GM12873 (cell line): ENCODE data around the gene RPS6KA2.

Experiments used
- TF ChIP-seq, protein P1 (sequence below): IDR thresholded peaks from 2 replicates; pipeline ENCODE4 v1.5.1; 2012; ENCODE audit warnings: low read depth, mild to moderate bottlenecking, moderate library complexity, low read length, control low read depth; ENCODE audit not compliant: insufficient read depth; ENCODE audit errors: missing control alignments

RPS6KA2 gene

DNA sequence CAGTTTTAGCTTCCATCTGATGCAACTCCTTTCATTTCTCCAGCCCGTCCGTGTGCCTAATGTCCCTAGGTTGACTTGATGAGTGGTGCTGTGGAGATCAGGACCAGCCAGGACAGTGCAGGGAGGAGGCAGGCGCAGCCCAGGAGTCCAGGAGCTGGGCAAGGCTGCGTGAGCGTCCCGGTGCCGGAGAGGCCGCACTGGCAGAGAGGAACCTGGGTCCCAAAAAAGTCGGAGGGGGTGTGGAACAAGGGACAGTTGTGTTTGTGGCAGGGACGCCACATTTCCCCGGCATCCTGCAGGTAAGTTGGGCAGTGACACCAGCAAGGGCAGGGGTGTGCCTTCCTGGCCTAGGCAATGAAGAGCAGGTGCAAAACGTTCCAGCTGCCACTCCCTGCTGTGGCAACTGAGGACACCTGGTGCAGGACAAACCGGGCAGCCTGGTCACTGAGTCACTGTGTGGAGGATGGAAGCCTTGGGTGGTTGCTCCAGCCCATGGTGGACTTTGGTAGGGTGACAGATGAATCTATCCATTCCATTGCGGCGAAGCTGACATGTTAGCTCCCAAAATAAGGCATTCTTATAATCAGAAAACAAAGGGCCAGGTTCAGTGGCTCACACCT lies 93.7 kb downstream of the RPS6KA2 start:
- TF ChIP-seq, protein P1, sequence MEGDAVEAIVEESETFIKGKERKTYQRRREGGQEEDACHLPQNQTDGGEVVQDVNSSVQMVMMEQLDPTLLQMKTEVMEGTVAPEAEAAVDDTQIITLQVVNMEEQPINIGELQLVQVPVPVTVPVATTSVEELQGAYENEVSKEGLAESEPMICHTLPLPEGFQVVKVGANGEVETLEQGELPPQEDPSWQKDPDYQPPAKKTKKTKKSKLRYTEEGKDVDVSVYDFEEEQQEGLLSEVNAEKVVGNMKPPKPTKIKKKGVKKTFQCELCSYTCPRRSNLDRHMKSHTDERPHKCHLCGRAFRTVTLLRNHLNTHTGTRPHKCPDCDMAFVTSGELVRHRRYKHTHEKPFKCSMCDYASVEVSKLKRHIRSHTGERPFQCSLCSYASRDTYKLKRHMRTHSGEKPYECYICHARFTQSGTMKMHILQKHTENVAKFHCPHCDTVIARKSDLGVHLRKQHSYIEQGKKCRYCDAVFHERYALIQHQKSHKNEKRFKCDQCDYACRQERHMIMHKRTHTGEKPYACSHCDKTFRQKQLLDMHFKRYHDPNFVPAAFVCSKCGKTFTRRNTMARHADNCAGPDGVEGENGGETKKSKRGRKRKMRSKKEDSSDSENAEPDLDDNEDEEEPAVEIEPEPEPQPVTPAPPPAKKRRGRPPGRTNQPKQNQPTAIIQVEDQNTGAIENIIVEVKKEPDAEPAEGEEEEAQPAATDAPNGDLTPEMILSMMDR, result no peak

DNA sequence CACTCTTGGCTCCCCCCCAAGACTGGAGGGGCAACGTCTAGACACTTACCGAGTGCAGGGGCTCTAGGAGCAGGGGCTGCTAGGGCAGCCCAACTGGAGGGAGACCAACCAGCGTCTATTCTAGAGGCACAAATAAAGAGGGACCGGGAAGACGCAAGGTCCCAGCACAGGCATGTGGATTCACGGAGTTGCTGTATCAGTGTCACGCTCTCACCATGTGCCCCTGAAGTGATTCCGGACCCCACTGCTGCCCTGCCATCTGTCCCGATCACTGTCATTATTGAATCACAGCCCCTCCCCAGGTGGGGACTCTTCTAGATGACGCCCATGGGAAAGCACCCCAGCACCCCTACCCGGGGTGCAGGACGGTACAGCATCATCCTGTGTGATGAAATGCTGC lies 94.7 kb downstream of the RPS6KA2 start:
- TF ChIP-seq, protein P1, result no peak

DNA sequence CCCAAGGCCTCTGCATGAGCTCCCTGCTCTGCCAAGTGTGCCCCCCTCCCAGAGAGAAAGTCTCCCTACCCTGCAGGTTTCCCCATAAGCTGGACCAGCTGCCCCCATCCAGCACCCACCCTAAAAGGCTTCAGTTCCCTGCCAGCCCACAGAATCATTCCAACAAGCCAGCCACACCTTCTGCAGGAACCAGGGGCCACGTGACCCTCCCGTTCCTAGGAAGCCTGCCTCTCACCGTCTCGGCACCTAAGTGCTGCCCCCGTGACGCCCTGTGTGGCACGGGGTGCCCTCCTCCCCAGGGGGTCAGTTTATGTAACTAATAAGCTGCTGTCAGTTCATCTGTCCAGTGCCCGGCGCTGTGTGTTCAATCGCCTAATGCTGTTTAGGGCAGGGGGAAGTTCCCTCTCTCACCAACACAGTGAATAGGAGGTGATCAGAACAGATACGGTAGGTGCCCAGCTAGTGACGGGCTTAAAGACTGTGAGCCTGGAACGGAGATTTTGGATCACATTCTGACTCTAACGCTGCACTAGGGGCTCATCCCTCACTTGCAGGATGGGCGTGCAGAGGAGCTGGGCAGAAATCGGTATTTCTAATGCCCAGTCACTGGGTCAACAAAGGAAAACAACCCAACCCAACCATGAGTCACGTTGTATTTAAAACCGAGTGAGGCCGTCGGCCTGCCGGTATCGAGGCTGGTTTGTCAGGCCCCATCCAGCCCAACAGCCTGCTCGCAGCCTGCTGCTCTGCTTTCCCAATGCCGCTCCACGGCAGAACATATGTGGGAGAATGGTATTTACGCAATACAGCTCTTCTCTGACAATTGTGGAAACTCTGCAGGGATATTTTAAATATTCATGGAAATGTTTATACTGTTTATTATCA lies 96.6 kb downstream of the RPS6KA2 start:
- TF ChIP-seq, protein P1, result no peak

DNA sequence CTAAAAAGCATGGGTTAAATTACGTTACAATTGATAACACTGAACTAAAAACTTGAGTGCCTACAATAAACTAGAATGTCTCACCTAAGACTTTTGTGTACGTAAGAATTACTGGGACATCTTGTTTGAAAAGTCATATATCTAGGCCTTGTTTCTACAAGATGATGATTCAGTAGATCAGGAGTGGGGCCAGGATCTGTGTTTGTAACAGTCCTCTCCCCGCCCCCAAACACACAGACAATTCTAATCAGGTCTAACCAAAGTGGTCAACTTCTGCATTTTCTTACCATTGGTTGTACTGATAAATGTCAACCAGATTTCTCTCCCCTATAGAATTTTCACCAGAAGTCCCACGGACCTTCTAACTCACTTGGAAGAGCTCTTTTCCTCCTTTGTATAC lies 97.5 kb downstream of the RPS6KA2 start:
- TF ChIP-seq, protein P1, result no peak

DNA sequence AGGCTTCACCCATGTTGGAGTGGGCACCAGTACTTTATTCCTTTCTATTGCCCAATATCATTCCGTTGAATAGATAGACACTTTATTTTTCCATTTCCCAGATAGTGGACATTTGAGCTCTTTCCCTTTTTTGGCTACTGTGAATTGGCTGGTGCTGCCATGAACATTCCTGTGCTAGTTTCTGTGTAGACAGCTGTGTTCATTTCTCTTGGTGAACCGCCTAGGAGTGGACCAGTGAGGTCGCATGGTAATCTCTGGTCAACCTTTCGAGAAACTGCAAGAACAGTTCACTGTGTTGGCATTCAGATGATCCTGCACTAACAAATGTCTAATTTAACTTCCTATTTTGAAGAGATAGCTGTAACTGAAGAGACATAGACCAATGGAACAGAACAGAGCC lies 99.2 kb downstream of the RPS6KA2 start:
- TF ChIP-seq, protein P1, result no peak

DNA sequence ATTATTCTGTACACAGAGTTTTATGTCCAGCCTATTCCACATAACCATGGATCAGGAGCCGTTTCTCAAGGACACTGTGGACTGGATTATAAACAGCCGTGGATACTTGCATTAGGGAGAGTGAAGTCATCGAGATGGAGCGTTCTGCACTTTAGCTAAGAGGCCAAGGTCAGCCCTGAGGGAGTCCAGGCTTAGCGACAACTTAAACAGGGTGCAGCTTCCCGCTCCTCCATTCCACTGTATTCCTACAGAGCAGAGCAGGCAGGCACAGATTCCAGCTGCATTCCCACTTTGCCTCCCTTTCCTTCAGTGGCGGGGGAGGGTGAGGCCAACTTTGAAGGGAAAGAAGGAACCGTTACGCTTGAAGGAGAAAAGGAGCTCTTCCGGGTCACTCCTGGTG lies 100.1 kb downstream of the RPS6KA2 start:
- TF ChIP-seq, protein P1, result no peak

DNA sequence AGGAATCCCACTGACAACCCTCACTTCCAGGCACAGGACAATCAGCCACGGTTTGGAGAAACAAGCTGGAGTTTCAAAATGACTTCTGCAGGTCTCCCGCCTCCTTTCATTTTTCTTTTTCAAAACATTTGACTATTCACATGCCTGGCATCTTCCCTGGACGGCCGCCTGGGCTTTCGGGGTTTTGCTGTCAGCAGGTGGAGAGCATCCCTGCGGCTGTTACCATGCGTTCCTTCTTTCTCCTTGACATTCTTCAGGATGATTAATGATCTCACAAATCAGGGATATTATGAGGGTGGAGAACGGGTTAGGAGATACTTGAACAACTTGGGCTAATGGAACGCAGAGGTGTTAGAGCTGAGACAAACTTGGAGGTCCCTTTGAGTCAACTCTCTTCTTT lies 101.5 kb downstream of the RPS6KA2 start:
- TF ChIP-seq, protein P1, result no peak
